Activated CD8-positive, alpha-beta memory T cell treated with anti-CD3 and anti-CD28 coated beads, Interleukin-2, amount 50 U/mL, for 24 hours (primary cell): ENCODE results near the gene POLE.
"Not testable (repeated sequence)": the region's sequence is repeated elsewhere in the genome, so short reads cannot be mapped to it uniquely, and the experiment has no call there.

Experiments
- DNase-seq: peaks from one replicate; pipeline ENCODE4 v3.0.0-alpha.2; 2020; ENCODE audit errors: extremely low read depth

POLE gene

GRCh38 chr12:132717531-132718387 is 30.6 kb upstream of the POLE start:
- DNase-seq, result no peak

GRCh38 chr12:132717011-132717410 is 29.9 kb upstream of the POLE start:
- DNase-seq, result no peak

GRCh38 chr12:132716356-132716755 is 29.2 kb upstream of the POLE start:
- no peak for DNase-seq

- DNase-seq, result no peak
Measured at GRCh38 chr12:132715874-132716273, 28.7 kb upstream of the POLE start.

- no peak for DNase-seq
Measured at GRCh38 chr12:132713123-132713522, 26.0 kb upstream of the POLE start.

- DNase-seq, result no peak
Measured at GRCh38 chr12:132711080-132711843, 24.1 kb upstream of the POLE start.

GRCh38 chr12:132710405-132711079 is 23.4 kb upstream of the POLE start, which contains the start of gene PGAM5:
TSS of gene PGAM5 (plus strand) at chr12:132710842. CDS start at chr12:132710877, 35 bp downstream.
- DNase-seq, result peak; percentile 63

- DNase-seq, result no peak
Measured at GRCh38 chr12:132710043-132710404, 22.9 kb upstream of the POLE start.

GRCh38 chr12:132708150-132708549 is 21.0 kb upstream of the POLE start:
- DNase-seq, result no peak

- no peak for DNase-seq
Measured at GRCh38 chr12:132707241-132707640, 20.1 kb upstream of the POLE start.

GRCh38 chr12:132703641-132704040 is 16.5 kb upstream of the POLE start:
- DNase-seq, result no peak

GRCh38 chr12:132702640-132703039 is 15.5 kb upstream of the POLE start:
- DNase-seq, result no peak

GRCh38 chr12:132700212-132700822 is 13.2 kb upstream of the POLE start:
- DNase-seq, result no peak

- DNase-seq, result no peak
Measured at GRCh38 chr12:132698341-132698740, 11.2 kb upstream of the POLE start.

- DNase-seq, result no peak
Measured at GRCh38 chr12:132695431-132695830, 8.3 kb upstream of the POLE start.

GRCh38 chr12:132694888-132695287 is 7.7 kb upstream of the POLE start:
- not testable (repeated sequence) for DNase-seq

GRCh38 chr12:132692030-132692429 is 4.9 kb upstream of the POLE start:
- not testable (repeated sequence) for DNase-seq

GRCh38 chr12:132690112-132690511 is 3.0 kb upstream of the POLE start:
- DNase-seq, result no peak

GRCh38 chr12:132689227-132689626 is 2.1 kb upstream of the POLE start:
- no peak for DNase-seq

GRCh38 chr12:132686825-132687210 is 324 bp downstream of the POLE start:
- DNase-seq, result no peak

- DNase-seq, result no peak
Measured at GRCh38 chr12:132685400-132685799, 1.7 kb downstream of the POLE start.

GRCh38 chr12:132677492-132677891 is 9.7 kb downstream of the POLE start:
- DNase-seq, result no peak
